Transverse colon (tissue), 4 donors: ENCODE data around the gene CARD10. TPM values are rescaled to one million over a fixed set of nuclear protein-coding genes. Genes with fewer than 3 reads are reported as not detected.
A peak's percentile ranks its signal among the peaks of the same experiment; 100 is the strongest.

Experiments
- DNase-seq: peaks from one replicate; pipeline ENCODE4 v3.0.0-alpha.2; 2019
- H3K27ac ChIP-seq, 4 donors: fragments of 200-600 bp; sonication (generic); 2 replicates each; pipeline ENCODE4 v1.5.1; 2016 to 2018; ENCODE audit warnings: inconsistent platforms in 4 of 4
- H3K27me3 ChIP-seq: fragments of 200-600 bp; sonication (generic); 2 replicates; pipeline ENCODE4 v1.5.1; 2017; ENCODE audit warnings: inconsistent platforms
- H3K36me3 ChIP-seq, 4 donors: fragments of 200-600 bp; sonication (generic); 2 replicates each; pipeline ENCODE4 v1.5.1; 2017 to 2019; ENCODE audit warnings: inconsistent platforms in 4 of 4
- H3K4me1 ChIP-seq, 4 donors: fragments of 200-600 bp; sonication (generic); 2 replicates each; pipeline ENCODE4 v1.5.1; 2017 to 2020; ENCODE audit warnings: inconsistent platforms in 4 of 4
- H3K4me3 ChIP-seq, 4 donors: fragments of 200-600 bp; sonication (generic); 1 replicate in 1 of 4; 2 replicates in 3 of 4; pipeline versions ENCODE4 v1.5.1 to v1.6.1; 2017 to 2019; ENCODE audit warnings: inconsistent platforms in 4 of 4
- H3K9me3 ChIP-seq, 2 donors: fragments of 200-600 bp; sonication (generic); 2 replicates each; pipeline ENCODE4 v1.5.1; 2017 to 2019; ENCODE audit warnings: inconsistent platforms in 2 of 2
- CTCF ChIP-seq, 5 experiments: fragments of 200-600 bp in 3 of 5; fragments of 450-650 bp in 2 of 5; sonication (generic) in 3 of 5; IDR thresholded peaks; 1 replicate in 2 of 5; 2 replicates in 3 of 5; pipeline ENCODE4 v1.5.1; 2016 to 2017; ENCODE audit warnings: antibody characterized with exemption in 5 of 5, inconsistent platforms in 3 of 5, mild to moderate bottlenecking in 2 of 5, moderate library complexity in 1 of 5
- EP300 ChIP-seq: sonication (generic); formaldehyde crosslinking; IDR thresholded peaks from one replicate; pipeline ENCODE4 v1.6.1; 2017; ENCODE audit warnings: antibody characterized with exemption, low read depth
- POLR2A ChIP-seq: fragments of 450-650 bp; IDR thresholded peaks from one replicate; pipeline ENCODE4 v1.6.1; 2016; ENCODE audit warnings: antibody characterized with exemption, mild to moderate bottlenecking, moderate library complexity
- POLR2AphosphoS5 ChIP-seq, 3 donors: sonication (generic); formaldehyde crosslinking; IDR thresholded peaks; one replicate each; pipeline ENCODE4 v1.6.1; 2016; ENCODE audit warnings: antibody characterized with exemption in 3 of 3
- WGBS, 2 donors: methylation state at CpG; one replicate each; pipeline ENCODE4 v1.1.5; 2018; ENCODE audit warnings: low coverage in 1 of 2; 5-methylcytosine and 5-hydroxymethylcytosine counted together
- in situ Hi-C, 4 donors: fragments of 200-750 bp; cut with MboI; loops; one replicate each; pipeline versions ENCODE4 v1.15.0 to v1.15.1; 2017; ENCODE audit warnings: low sequenced_read_pairs in 3 of 4, low pct_ligation_motif_present in 1 of 4, low pct_unique_long_range_greater_than_20kb in 1 of 4
- intact Hi-C: fragments of 100-400 bp; cut with DNase I; formaldehyde crosslinking; loops from one replicate; pipeline ENCODE4 v1.15.1; 2023; ENCODE audit warnings: low total_unique reads
- total RNA-seq, 4 donors: library from RNA; depleted of rRNA; stranded (reverse); fragments of >200 nt; gene quantifications; one replicate each; pipeline ENCODE4 v1.1.0, GENCODE V29; 2016

Gene CARD10
- total RNA-seq, 4 donors from 2014 or later = 46.3 to 166 (median 60.9) TPM

- intact Hi-C loops = no loop called here
- H3K27ac ChIP-seq = no peak overlapping the region
- no peak overlapping the region for H3K4me3 ChIP-seq
- in situ Hi-C loops = no loop called here
- WGBS, 2 donors = 0 to 16% methylated on average over 1 to 5 of the region's 5 CpGs
- H3K36me3 ChIP-seq = no peaks in the 10 kb centered on the region
- H3K4me1 ChIP-seq = peaks cover 4 to 31% (median 25%) of the 10 kb centered on the region in 4 donors
- DNase-seq = no peak
- H3K27me3 ChIP-seq = no peaks in the 10 kb centered on the region
- H3K9me3 ChIP-seq = no peaks in the 10 kb centered on the region
- no peak for TF ChIP-seq CTCF (IDR thresholded peaks at IDR 0.05)
- TF ChIP-seq EP300 = no peak
- TF ChIP-seq POLR2A = no peak
- TF ChIP-seq POLR2AphosphoS5 (IDR thresholded peaks at IDR 0.05) = no peak
These were observed 37.5 kb upstream of the CARD10 start for GRCh38 chr22:37556710-37557109.

GRCh38 chr22:37555029-37555428, 35.8 kb upstream of the CARD10 start:
- no peaks in the 10 kb centered on the region for H3K36me3 ChIP-seq
- TF ChIP-seq POLR2AphosphoS5 (IDR thresholded peaks at IDR 0.05) = no peak
- no peak for TF ChIP-seq POLR2A
- TF ChIP-seq EP300 = no peak
- no peak for TF ChIP-seq CTCF (IDR thresholded peaks at IDR 0.05)
- intact Hi-C loops = no loop called here
- H3K27ac ChIP-seq = no peak overlapping the region
- peaks cover 9 to 27% (median 22%) of the 10 kb centered on the region in 4 donors for H3K4me1 ChIP-seq
- H3K27me3 ChIP-seq = no peaks in the 10 kb centered on the region
- no peaks in the 10 kb centered on the region for H3K9me3 ChIP-seq
- H3K4me3 ChIP-seq = no peak overlapping the region
- in situ Hi-C loops = no loop called here
- DNase-seq = no peak

- no peak overlapping the region for H3K27ac ChIP-seq
- no peak overlapping the region for H3K4me3 ChIP-seq
- no peaks in the 10 kb centered on the region for H3K36me3 ChIP-seq
- peaks cover 5 to 25% (median 15%) of the 10 kb centered on the region in 4 donors for H3K4me1 ChIP-seq
- H3K27me3 ChIP-seq = no peaks in the 10 kb centered on the region
- no peak for DNase-seq
- TF ChIP-seq POLR2AphosphoS5 (IDR thresholded peaks at IDR 0.05) (no peak), POLR2A (no peak), CTCF (IDR thresholded peaks at IDR 0.05) (no peak), EP300 (no peak)
- H3K9me3 ChIP-seq = no peaks in the 10 kb centered on the region
- WGBS, 2 donors = 87 to 100% methylated on average over 5 to 9 of the region's 9 CpGs
- in situ Hi-C loops = no loop called here
- intact Hi-C loops = no loop called here
These were observed 34.5 kb upstream of the CARD10 start for GRCh38 chr22:37553725-37554124.

- no peaks in the 10 kb centered on the region for H3K36me3 ChIP-seq
- H3K9me3 ChIP-seq = no peaks in the 10 kb centered on the region
- DNase-seq = peak; percentile 43
- H3K4me3 ChIP-seq = peak overlapping the region in 1 of 4 donors; percentile 5
- WGBS, 2 donors = 42% methylated on average over 13 of the region's 16 CpGs; no CpG with 5 or more reads in 1 of the 2 donors
- intact Hi-C loops = no loop called here
- no peak for TF ChIP-seq POLR2AphosphoS5 (IDR thresholded peaks at IDR 0.05)
- TF ChIP-seq POLR2A = no peak
- TF ChIP-seq CTCF (IDR thresholded peaks at IDR 0.05) = no peak
- H3K4me1 ChIP-seq = peaks cover 5 to 25% (median 17%) of the 10 kb centered on the region in 4 donors
- H3K27ac ChIP-seq = peak overlapping the region; percentile 46 to 69 (median 60)
- H3K27me3 ChIP-seq = no peaks in the 10 kb centered on the region
- in situ Hi-C loops = no loop called here
These were observed 33.4 kb upstream of the CARD10 start for GRCh38 chr22:37552524-37553163.
